IPS-NIHi11 (cell line): ENCODE data around the gene CD69.
"Not testable (repeated sequence)": the region's sequence is repeated elsewhere in the genome, so short reads cannot be mapped to it uniquely, and the experiment has no call there.

ENCODE experiments used
- DNase-seq: peaks from one replicate; pipeline ENCODE4 v3.0.0; 2012; ENCODE audit warnings: mixed read lengths, low spot score

Gene CD69

GRCh38 chr12:9718968-9719367 lies 41.7 kb downstream of the CD69 start:
- DNase-seq: no peak

GRCh38 chr12:9717070-9717925 lies 43.4 kb downstream of the CD69 start:
- DNase-seq: no peak

- DNase-seq: not testable (repeated sequence)
Measured at GRCh38 chr12:9713032-9713558, 47.6 kb downstream of the CD69 start.

GRCh38 chr12:9711664-9712063 lies 49.0 kb downstream of the CD69 start:
- DNase-seq: no peak

GRCh38 chr12:9710584-9711375 lies 49.9 kb downstream of the CD69 start:
- no peak for DNase-seq

- DNase-seq: no peak
Measured at GRCh38 chr12:9708853-9709252, 51.8 kb downstream of the CD69 start.

GRCh38 chr12:9707864-9708808 lies 52.6 kb downstream of the CD69 start:
- peak; percentile 69 for DNase-seq

GRCh38 chr12:9707356-9707755 lies 53.3 kb downstream of the CD69 start:
- no peak for DNase-seq

GRCh38 chr12:9706086-9706685 lies 54.5 kb downstream of the CD69 start:
- no peak for DNase-seq

- not testable (repeated sequence) for DNase-seq
Measured at GRCh38 chr12:9704561-9704960, 56.1 kb downstream of the CD69 start.
